HG02852 (cell line): ENCODE results near the gene EDDM3A.
"Not testable (repeated sequence)": the region's sequence is repeated elsewhere in the genome, so short reads cannot be mapped to it uniquely, and the experiment has no call there.

ENCODE experiments used
- ATAC-seq: cut with Tn5 transposase; IDR thresholded peaks from one replicate; pipeline ENCODE4 v1.9.1; 2021; ENCODE audit warnings: mild to moderate bottlenecking, moderate library complexity; ENCODE audit not compliant: unreplicated experiment

Gene EDDM3A, protein sequence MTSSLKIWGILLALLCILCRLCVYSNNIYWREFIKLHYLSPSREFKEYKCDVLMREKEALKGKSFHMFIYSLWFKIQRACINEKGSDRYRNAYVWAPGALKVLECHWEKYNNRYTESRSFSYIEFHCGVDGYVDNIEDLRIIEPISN

DNA sequence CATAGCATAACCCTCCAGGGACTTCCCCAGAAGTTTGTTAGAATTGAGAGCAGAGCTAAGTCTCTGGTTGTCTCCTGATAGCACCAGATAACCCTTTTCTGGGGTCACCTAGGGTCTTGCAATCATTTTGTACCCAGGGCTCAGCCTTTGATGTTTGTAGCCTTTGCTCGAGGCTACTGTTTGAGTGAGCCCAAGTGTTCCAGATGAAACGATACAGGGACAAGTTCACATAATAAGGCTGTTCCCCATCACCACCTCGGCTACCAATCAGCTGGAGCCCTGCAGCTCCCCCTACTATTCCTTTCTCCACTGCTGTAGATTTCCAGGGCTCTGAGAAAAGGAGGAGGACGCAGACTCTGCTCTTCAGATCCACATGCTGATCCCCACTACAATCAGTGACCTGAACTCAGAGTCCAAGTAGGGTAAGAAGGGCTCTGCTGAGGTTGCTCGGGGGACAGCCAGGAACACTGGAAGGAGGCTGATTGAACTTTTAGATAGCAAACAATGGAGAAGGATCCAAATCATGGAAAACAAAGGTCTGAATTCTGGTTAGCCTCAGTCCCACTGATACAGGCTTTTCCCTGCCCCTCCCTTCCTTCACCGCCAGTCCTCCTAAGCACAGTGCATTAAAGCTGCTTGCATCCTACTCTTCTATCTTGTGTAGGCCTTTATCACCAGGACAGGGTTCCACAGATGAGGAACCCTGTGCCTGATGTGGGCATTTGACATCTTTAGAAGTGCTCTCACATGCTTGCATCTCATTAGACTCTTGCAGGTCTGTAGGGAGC is at the start of gene EDDM3A:
TSS of gene EDDM3A (plus strand) at position 317 of the 788 bp plus-strand sequence. CDS start 1,694 bp downstream, outside the sequence.
- no peak for ATAC-seq

- no peak for ATAC-seq
These were observed 48.9 kb upstream of the EDDM3A start for GRCh38 chr14:20696764-20697163.

GRCh38 chr14:20697273-20698017 is 48.2 kb upstream of the EDDM3A start:
- ATAC-seq: no peak

DNA sequence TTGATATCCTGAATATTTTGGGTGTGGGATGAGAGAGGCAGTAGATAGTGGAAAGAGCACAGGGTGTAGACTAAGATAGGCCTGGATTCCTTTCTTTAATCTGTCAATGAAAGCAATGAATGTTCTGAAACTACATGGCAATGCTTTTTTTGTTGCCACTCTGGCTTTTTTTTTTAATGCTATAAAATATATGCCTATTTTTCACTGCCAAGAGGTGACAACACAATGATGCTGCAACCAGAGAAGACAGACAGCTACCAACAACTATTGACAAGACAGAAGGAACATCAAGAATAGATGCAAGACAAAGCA is 47.7 kb upstream of the EDDM3A start:
- no peak for ATAC-seq

- ATAC-seq: no peak
These were observed 46.8 kb upstream of the EDDM3A start for GRCh38 chr14:20698934-20699333.

DNA sequence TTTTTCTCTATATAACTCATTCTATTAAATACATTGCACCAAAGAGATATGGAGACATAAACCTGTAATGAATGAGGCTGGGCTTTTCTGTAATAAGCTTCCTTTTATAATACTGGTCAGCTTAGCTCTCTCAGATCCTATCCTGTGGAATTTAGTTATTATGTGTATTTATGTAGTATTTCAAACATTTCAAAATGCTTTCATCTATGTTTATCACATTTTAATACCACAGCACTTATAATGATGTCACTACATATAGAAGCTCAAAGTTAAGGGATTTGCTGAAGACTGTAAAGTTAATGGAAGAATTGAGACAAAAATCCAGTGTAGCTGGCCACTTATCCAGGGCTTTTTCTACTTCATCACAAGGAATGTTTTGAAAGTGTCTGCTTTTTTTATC is 45.8 kb upstream of the EDDM3A start:
- ATAC-seq: no peak

GRCh38 chr14:20700965-20701364 is 44.7 kb upstream of the EDDM3A start:
- not testable (repeated sequence) for ATAC-seq

DNA sequence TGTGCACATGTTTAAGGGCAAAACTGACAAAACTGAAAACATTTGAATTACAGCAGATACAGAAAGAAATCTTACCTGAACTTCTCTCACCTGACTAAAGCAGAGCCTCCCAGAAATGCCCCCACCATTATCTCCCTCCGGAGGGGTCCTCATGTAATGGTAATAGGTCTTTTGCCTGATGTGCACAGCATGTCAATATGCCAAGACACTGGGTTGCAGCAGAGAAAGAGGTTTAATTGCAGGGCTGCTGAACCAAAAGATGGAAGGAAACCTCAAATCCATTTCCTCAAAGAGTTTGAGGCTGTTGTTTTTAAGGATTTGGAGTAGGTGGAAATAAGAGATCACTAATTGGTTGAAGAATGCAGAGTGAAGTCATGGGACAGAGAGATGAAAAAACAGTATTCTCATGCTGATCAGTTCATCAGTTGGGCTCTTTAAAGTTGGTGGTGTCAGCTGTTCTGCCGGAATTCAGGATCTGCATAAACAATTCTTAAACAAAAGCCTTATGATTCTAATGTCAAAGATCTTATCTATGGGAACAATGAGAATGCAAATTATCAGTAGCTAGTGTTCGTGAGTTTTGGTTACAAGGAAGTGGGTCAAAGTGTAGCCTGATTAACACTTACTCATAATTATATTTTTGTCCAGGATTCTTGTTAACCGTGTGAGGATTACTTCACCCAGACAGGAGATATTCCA is 38.9 kb upstream of the EDDM3A start:
- ATAC-seq: no peak

GRCh38 chr14:20707622-20708021 is 38.1 kb upstream of the EDDM3A start:
- no peak for ATAC-seq

GRCh38 chr14:20711261-20711660 is 34.4 kb upstream of the EDDM3A start:
- ATAC-seq: no peak

DNA sequence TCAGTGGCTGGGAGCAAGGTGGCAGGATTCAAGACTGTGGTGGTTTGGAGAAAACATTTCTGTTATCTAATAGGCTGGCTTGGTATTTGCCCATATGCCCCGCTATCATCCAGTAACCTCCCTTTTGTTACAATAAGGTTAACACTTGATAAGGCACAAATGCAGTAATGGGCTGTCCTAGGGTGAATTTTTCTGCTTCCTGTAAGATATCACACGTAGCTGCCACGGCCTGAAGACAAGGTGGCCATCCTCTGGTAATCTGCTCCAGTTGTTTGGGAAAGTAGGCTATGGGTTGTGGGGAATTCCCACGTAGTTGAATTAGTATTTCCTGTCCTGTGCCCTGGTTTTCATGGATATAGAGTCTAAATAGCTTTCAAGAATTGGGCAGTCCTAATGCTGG is 34.0 kb upstream of the EDDM3A start:
- ATAC-seq: no peak

GRCh38 chr14:20712904-20713303 is 32.8 kb upstream of the EDDM3A start:
- no peak for ATAC-seq

GRCh38 chr14:20714593-20715250 is 31.0 kb upstream of the EDDM3A start:
- no peak for ATAC-seq

- no peak for ATAC-seq
These were observed 25.9 kb upstream of the EDDM3A start for GRCh38 chr14:20719777-20720176.

DNA sequence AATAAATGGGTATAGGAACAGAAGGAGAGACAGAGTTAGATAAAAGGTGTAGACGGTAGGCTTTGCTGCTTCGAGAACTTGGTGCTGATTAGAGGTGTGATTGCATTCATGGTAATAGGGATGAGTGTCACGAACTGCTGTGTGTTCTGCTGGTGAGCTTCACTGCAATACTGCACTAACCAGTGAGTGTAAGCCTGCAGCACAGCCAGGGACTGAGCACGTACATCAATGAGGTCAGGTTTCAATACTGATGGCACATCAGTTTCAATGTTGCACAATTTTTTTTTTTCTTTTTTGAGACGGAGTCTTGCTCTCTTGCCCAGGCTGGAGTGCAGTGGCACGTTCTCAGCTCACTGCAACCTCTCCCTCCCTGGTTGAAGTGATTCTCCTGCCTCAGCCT is 24.9 kb upstream of the EDDM3A start:
- no peak for ATAC-seq

DNA sequence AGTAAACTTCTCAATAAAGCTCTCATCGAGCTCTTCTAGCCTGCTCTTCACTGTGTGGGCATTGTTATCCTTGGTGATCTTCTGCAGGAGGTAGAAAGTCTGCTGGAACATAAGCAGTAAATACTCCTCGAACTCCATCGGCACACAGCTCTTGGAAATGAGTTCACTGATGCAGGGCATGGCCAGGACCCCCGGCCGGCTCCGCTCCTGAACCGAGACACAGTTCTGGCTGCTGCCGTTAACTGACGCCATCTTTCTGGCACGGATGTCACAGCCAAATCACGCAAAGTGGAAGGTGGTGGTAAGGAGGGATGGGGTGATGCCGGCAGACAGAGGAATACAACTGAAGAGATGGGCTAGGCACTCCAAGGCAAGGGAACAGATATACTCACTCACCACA is 23.7 kb upstream of the EDDM3A start:
- no peak for ATAC-seq

DNA sequence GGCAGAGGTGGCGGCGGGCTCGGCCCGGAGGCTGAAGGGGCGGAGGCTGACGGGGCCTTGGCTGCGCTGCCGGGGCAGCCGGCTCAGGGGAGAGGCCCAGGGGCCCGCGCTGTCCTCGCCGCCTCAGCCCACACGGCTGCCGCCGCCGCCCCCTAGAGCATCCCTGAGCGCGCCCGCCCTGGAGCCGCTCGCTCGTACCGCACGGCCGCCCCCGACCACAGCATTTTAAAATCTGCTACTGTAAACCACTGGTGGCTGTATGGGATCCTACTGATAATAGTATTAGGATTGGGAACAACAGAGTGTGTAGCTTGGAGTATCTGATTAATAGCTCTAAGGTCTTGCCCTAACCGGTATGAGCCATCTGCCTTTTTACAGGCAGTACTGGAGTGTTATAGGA is 22.2 kb upstream of the EDDM3A start:
- ATAC-seq: no peak

- ATAC-seq: not testable (repeated sequence)
These were observed 19.6 kb upstream of the EDDM3A start for GRCh38 chr14:20726121-20726520.

- ATAC-seq: no peak
These were observed 19.2 kb upstream of the EDDM3A start for GRCh38 chr14:20726531-20726930.

- ATAC-seq: no peak
These were observed 14.8 kb upstream of the EDDM3A start for GRCh38 chr14:20730891-20731290.

GRCh38 chr14:20732477-20732876 is 13.2 kb upstream of the EDDM3A start:
- ATAC-seq: no peak
